PC-3 (cell line): Measurements from ENCODE around the gene DNAH17.

ENCODE experiments used
- EZH2 ChIP-seq: fragments of 300-600 bp; sonication (generic); IDR thresholded peaks from one replicate; pipeline ENCODE4 v1.6.1; 2017; ENCODE audit warnings: antibody characterized with exemption, mild to moderate bottlenecking, low read length; ENCODE audit not compliant: unreplicated experiment
- EZH2phosphoT487 ChIP-seq: fragments of 300-600 bp; sonication (generic); IDR thresholded peaks from 2 replicates; pipeline ENCODE4 v1.6.1; 2018; ENCODE audit warnings: mild to moderate bottlenecking, antibody characterized with exemption, low read length, borderline replicate concordance
- TF ChIP-seq, protein P1 (sequence below): fragments of 300-600 bp; sonication (generic); conservative IDR thresholded peaks from 2 replicates; pipeline ENCODE4 v1.5.1; 2017; ENCODE audit warnings: antibody characterized with exemption, low read depth, mild to moderate bottlenecking, low read length

DNA sequence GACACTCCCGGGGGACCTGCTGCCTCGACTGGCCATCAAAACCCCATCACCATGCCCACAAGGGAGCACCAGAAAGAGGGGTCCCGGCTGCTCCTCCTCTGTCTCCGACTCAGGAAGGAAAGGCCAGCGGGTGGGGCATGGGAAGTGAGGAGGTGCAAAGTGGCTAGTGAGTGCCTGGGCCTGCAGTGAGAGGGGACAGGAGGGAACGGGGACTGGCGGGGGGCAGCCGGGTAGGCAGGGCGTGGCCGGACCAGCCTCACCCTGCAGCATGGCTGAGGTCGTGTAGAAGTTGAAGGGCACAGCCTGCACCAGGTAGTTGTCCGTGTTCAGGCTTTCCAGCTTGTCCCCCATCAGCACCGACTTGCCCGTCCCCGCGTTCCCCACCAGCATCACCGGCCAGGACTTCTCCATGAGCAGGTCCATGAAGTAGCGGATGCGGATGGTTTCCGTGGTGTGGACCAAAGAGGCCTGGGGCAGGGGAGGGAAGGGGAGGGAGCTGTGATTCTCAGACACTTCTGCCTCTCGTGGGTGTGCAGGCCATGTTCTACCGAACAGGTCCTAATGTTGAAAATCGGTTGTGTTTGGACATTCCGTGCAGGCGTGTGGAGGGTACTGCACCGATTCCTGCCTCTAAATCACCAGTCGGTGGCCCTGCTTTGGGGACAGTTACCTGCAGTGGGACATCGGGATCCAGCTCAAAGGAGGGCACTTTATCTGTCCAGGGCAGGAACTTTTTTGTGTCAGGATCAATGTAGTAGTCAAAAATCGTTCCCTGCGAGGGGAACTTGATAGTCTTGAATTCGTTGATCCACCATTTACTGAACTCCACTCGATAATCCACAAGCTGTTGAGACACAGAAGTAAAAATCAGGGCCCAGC is 91.7 kb downstream of the DNAH17 start:
- TF ChIP-seq EZH2phosphoT487 (no peak), EZH2 (no peak)
- TF ChIP-seq, protein P1, sequence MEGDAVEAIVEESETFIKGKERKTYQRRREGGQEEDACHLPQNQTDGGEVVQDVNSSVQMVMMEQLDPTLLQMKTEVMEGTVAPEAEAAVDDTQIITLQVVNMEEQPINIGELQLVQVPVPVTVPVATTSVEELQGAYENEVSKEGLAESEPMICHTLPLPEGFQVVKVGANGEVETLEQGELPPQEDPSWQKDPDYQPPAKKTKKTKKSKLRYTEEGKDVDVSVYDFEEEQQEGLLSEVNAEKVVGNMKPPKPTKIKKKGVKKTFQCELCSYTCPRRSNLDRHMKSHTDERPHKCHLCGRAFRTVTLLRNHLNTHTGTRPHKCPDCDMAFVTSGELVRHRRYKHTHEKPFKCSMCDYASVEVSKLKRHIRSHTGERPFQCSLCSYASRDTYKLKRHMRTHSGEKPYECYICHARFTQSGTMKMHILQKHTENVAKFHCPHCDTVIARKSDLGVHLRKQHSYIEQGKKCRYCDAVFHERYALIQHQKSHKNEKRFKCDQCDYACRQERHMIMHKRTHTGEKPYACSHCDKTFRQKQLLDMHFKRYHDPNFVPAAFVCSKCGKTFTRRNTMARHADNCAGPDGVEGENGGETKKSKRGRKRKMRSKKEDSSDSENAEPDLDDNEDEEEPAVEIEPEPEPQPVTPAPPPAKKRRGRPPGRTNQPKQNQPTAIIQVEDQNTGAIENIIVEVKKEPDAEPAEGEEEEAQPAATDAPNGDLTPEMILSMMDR, result no peak
